Ascending aorta (tissue), 2 donors: ENCODE results near the gene ELOVL5. TPM values are rescaled to one million over a fixed set of nuclear protein-coding genes. Genes with fewer than 3 reads are reported as not detected.

Experiments
- DNase-seq, 2 donors: peaks; one replicate each; pipeline ENCODE4 v3.0.0-alpha.2; 2019; ENCODE audit warnings: low spot score in 2 of 2
- H3K27ac ChIP-seq, 2 donors: fragments of 200-600 bp; sonication (generic); one replicate each; pipeline ENCODE4 v1.5.1; 2016 to 2017; ENCODE audit warnings: mild to moderate bottlenecking in 1 of 2
- H3K27me3 ChIP-seq: fragments of 200-600 bp; sonication (generic); one replicate; pipeline ENCODE4 v1.5.1; 2017
- H3K36me3 ChIP-seq, 2 donors: fragments of 200-600 bp; sonication (generic); one replicate each; pipeline ENCODE4 v1.5.1; 2016
- H3K4me1 ChIP-seq, 2 donors: fragments of 200-600 bp; sonication (generic); one replicate each; pipeline ENCODE4 v1.5.1; 2016 to 2017; ENCODE audit warnings: mild to moderate bottlenecking in 1 of 2
- H3K4me3 ChIP-seq, 2 donors: fragments of 200-600 bp; sonication (generic); one replicate each; pipeline ENCODE4 v1.5.1; 2016 to 2017; ENCODE audit warnings: mild to moderate bottlenecking in 1 of 2
- H3K9me3 ChIP-seq, 2 donors: fragments of 200-600 bp; sonication (generic); one replicate each; pipeline ENCODE4 v1.5.1; 2016
- CTCF ChIP-seq, 3 experiments: fragments of 200-600 bp in 2 of 3; fragments of 450-650 bp in 1 of 3; sonication (generic) in 2 of 3; IDR thresholded peaks; one replicate each; pipeline ENCODE4 v1.5.1; 2016 to 2019; ENCODE audit warnings: antibody characterized with exemption in 3 of 3, mild to moderate bottlenecking in 1 of 3, moderate library complexity in 1 of 3
- intact Hi-C: fragments of 100-400 bp; cut with DNase I; formaldehyde crosslinking; loops from one replicate; pipeline ENCODE4 v1.15.1; 2023
- total RNA-seq: library from RNA; depleted of rRNA; stranded (reverse); fragments of >200 nt; gene quantifications from one replicate; pipeline ENCODE4 v1.1.0, GENCODE V29; 2016

ELOVL5 gene
- total RNA-seq, 1 donor from 2014 or later: 53.7 TPM

- peaks cover 0 to under 1% of the 10 kb centered on the region in 2 donors for H3K36me3 ChIP-seq
- H3K4me1 ChIP-seq: peaks cover 0 to 12% of the 10 kb centered on the region in 2 donors
- DNase-seq: no peak
- H3K4me3 ChIP-seq: no peak overlapping the region
- intact Hi-C loops: loop anchor here (10.0 kb wide), 1 partner anchor 837 kb away; no protein-coding TSS in a partner anchor
- no peak overlapping the region for H3K27ac ChIP-seq
- TF ChIP-seq CTCF (IDR thresholded peaks at IDR 0.05): no peak
- H3K27me3 ChIP-seq: no peaks in the 10 kb centered on the region
- no peaks in the 10 kb centered on the region for H3K9me3 ChIP-seq
These were observed 6.5 kb downstream of the ELOVL5 start for GRCh38 chr6:53342217-53342616.

GRCh38 chr6:53340536-53340935 is 8.2 kb downstream of the ELOVL5 start:
- Histone ChIP-seq H3K27ac (no peak overlapping the region), H3K4me3 (no peak overlapping the region), H3K27me3 (no peaks in the 10 kb centered on the region), H3K4me1 (peaks cover 0 to 9% of the 10 kb centered on the region in 2 donors), H3K9me3 (no peaks in the 10 kb centered on the region), H3K36me3 (peaks cover 0 to 4% of the 10 kb centered on the region in 2 donors)
- TF ChIP-seq CTCF (IDR thresholded peaks at IDR 0.05): no peak
- intact Hi-C loops: loop anchor here (10.0 kb wide), 1 partner anchor 836 kb away; no protein-coding TSS in a partner anchor
- no peak for DNase-seq

GRCh38 chr6:53339424-53339823 is 9.3 kb downstream of the ELOVL5 start:
- intact Hi-C loops: no loop called here
- Histone ChIP-seq H3K4me3 (no peak overlapping the region), H3K36me3 (peaks cover 0 to 4% of the 10 kb centered on the region in 2 donors), H3K9me3 (no peaks in the 10 kb centered on the region), H3K4me1 (peaks cover 0 to 7% of the 10 kb centered on the region in 2 donors), H3K27ac (no peak overlapping the region), H3K27me3 (no peaks in the 10 kb centered on the region)
- no peak for TF ChIP-seq CTCF (IDR thresholded peaks at IDR 0.05)
- DNase-seq: no peak

GRCh38 chr6:53338304-53338703 is 10.4 kb downstream of the ELOVL5 start:
- Histone ChIP-seq H3K4me3 (no peak overlapping the region), H3K27ac (no peak overlapping the region), H3K36me3 (peaks cover 0 to 4% of the 10 kb centered on the region in 2 donors), H3K9me3 (no peaks in the 10 kb centered on the region), H3K27me3 (no peaks in the 10 kb centered on the region), H3K4me1 (peaks cover 0 to 7% of the 10 kb centered on the region in 2 donors)
- no peak for DNase-seq
- intact Hi-C loops: no loop called here
- no peak for TF ChIP-seq CTCF (IDR thresholded peaks at IDR 0.05)

GRCh38 chr6:53336070-53336469 is 12.7 kb downstream of the ELOVL5 start:
- intact Hi-C loops: no loop called here
- DNase-seq: no peak
- H3K36me3 ChIP-seq: peaks cover 0 to 4% of the 10 kb centered on the region in 2 donors
- no peak overlapping the region for H3K4me3 ChIP-seq
- TF ChIP-seq CTCF (IDR thresholded peaks at IDR 0.05): no peak
- no peaks in the 10 kb centered on the region for H3K4me1 ChIP-seq
- H3K27ac ChIP-seq: no peak overlapping the region
- no peaks in the 10 kb centered on the region for H3K9me3 ChIP-seq
- no peaks in the 10 kb centered on the region for H3K27me3 ChIP-seq
